ENCODE data around the gene MSN.

Gene MSN

GRCh38 chrX:65707151-65707550 is 39.7 kb downstream of the MSN start:
- Histone ChIP-seq H3K27me3 (ENCODE audit: control insufficient read depth in 1 of 2, insufficient read depth in 2 of 2, low read length in 2 of 2) (no peaks in the 10 kb centered on the region), H3K9ac (ENCODE audit: low read depth in 1 of 2, low read length in 2 of 2) (no peak overlapping the region), H3K4me3 (ENCODE audit: low read depth in 1 of 2, low read length in 2 of 2) (no peak overlapping the region), H3K9me3 (ENCODE audit: control insufficient read depth in 1 of 2, low read length in 2 of 2) (no peaks in the 10 kb centered on the region), H3K4me1 (ENCODE audit: control insufficient read depth in 1 of 2, insufficient read depth in 2 of 2, low read length in 2 of 2) (peaks cover 7 to 19% of the 10 kb centered on the region in 2 donors), H3K27ac (ENCODE audit: low read depth, low read length) (no peak overlapping the region), H3K36me3 (ENCODE audit: control insufficient read depth in 1 of 2, insufficient read depth in 2 of 2, low read length in 2 of 2) (no peaks in the 10 kb centered on the region)

GRCh38 chrX:65712005-65712806 is 44.8 kb downstream of the MSN start:
- H3K9ac ChIP-seq (ENCODE audit: low read depth in 1 of 2, low read length in 2 of 2): no peak overlapping the region
- no peak overlapping the region for H3K27ac ChIP-seq (ENCODE audit: low read depth, low read length)
- no peaks in the 10 kb centered on the region for H3K4me1 ChIP-seq (ENCODE audit: control insufficient read depth in 1 of 2, insufficient read depth in 2 of 2, low read length in 2 of 2)
- no peaks in the 10 kb centered on the region for H3K9me3 ChIP-seq (ENCODE audit: control insufficient read depth in 1 of 2, low read length in 2 of 2)
- no peaks in the 10 kb centered on the region for H3K36me3 ChIP-seq (ENCODE audit: control insufficient read depth in 1 of 2, insufficient read depth in 2 of 2, low read length in 2 of 2)
- no peak overlapping the region for H3K4me3 ChIP-seq (ENCODE audit: low read depth in 1 of 2, low read length in 2 of 2)
- no peaks in the 10 kb centered on the region for H3K27me3 ChIP-seq (ENCODE audit: control insufficient read depth in 1 of 2, insufficient read depth in 2 of 2, low read length in 2 of 2)

GRCh38 chrX:65718538-65718937 is 51.1 kb downstream of the MSN start:
- no peak overlapping the region for H3K9ac ChIP-seq (ENCODE audit: low read depth in 1 of 2, low read length in 2 of 2)
- no peak overlapping the region for H3K4me3 ChIP-seq (ENCODE audit: low read depth in 1 of 2, low read length in 2 of 2)
- no peak overlapping the region for H3K27ac ChIP-seq (ENCODE audit: low read depth, low read length)
- H3K9me3 ChIP-seq (ENCODE audit: control insufficient read depth in 1 of 2, low read length in 2 of 2): no peaks in the 10 kb centered on the region
- no peaks in the 10 kb centered on the region for H3K27me3 ChIP-seq (ENCODE audit: control insufficient read depth in 1 of 2, insufficient read depth in 2 of 2, low read length in 2 of 2)
- H3K4me1 ChIP-seq (ENCODE audit: control insufficient read depth in 1 of 2, insufficient read depth in 2 of 2, low read length in 2 of 2): no peaks in the 10 kb centered on the region
- no peaks in the 10 kb centered on the region for H3K36me3 ChIP-seq (ENCODE audit: control insufficient read depth in 1 of 2, insufficient read depth in 2 of 2, low read length in 2 of 2)

GRCh38 chrX:65720381-65720964 is 53.0 kb downstream of the MSN start:
- Histone ChIP-seq H3K9ac (ENCODE audit: low read depth in 1 of 2, low read length in 2 of 2) (no peak overlapping the region), H3K36me3 (ENCODE audit: control insufficient read depth in 1 of 2, insufficient read depth in 2 of 2, low read length in 2 of 2) (no peaks in the 10 kb centered on the region), H3K4me3 (ENCODE audit: low read depth in 1 of 2, low read length in 2 of 2) (no peak overlapping the region), H3K27me3 (ENCODE audit: control insufficient read depth in 1 of 2, insufficient read depth in 2 of 2, low read length in 2 of 2) (no peaks in the 10 kb centered on the region), H3K9me3 (ENCODE audit: control insufficient read depth in 1 of 2, low read length in 2 of 2) (no peaks in the 10 kb centered on the region), H3K4me1 (ENCODE audit: control insufficient read depth in 1 of 2, insufficient read depth in 2 of 2, low read length in 2 of 2) (no peaks in the 10 kb centered on the region), H3K27ac (ENCODE audit: low read depth, low read length) (no peak overlapping the region)

- H3K9me3 ChIP-seq (ENCODE audit: control insufficient read depth in 1 of 2, low read length in 2 of 2): no peaks in the 10 kb centered on the region
- H3K4me3 ChIP-seq (ENCODE audit: low read depth in 1 of 2, low read length in 2 of 2): no peak overlapping the region
- no peaks in the 10 kb centered on the region for H3K36me3 ChIP-seq (ENCODE audit: control insufficient read depth in 1 of 2, insufficient read depth in 2 of 2, low read length in 2 of 2)
- H3K27ac ChIP-seq (ENCODE audit: low read depth, low read length): no peak overlapping the region
- H3K9ac ChIP-seq (ENCODE audit: low read depth in 1 of 2, low read length in 2 of 2): no peak overlapping the region
- H3K27me3 ChIP-seq (ENCODE audit: control insufficient read depth in 1 of 2, insufficient read depth in 2 of 2, low read length in 2 of 2): no peaks in the 10 kb centered on the region
- H3K4me1 ChIP-seq (ENCODE audit: control insufficient read depth in 1 of 2, insufficient read depth in 2 of 2, low read length in 2 of 2): no peaks in the 10 kb centered on the region
Measured at GRCh38 chrX:65723706-65724105, 56.3 kb downstream of the MSN start.

- H3K4me3 ChIP-seq (ENCODE audit: low read depth in 1 of 2, low read length in 2 of 2): no peak overlapping the region
- peaks cover 5 to 23% of the 10 kb centered on the region in 2 donors for H3K36me3 ChIP-seq (ENCODE audit: control insufficient read depth in 1 of 2, insufficient read depth in 2 of 2, low read length in 2 of 2)
- no peaks in the 10 kb centered on the region for H3K4me1 ChIP-seq (ENCODE audit: control insufficient read depth in 1 of 2, insufficient read depth in 2 of 2, low read length in 2 of 2)
- H3K9me3 ChIP-seq (ENCODE audit: control insufficient read depth in 1 of 2, low read length in 2 of 2): no peaks in the 10 kb centered on the region
- no peak overlapping the region for H3K27ac ChIP-seq (ENCODE audit: low read depth, low read length)
- H3K9ac ChIP-seq (ENCODE audit: low read depth in 1 of 2, low read length in 2 of 2): no peak overlapping the region
- H3K27me3 ChIP-seq (ENCODE audit: control insufficient read depth in 1 of 2, insufficient read depth in 2 of 2, low read length in 2 of 2): no peaks in the 10 kb centered on the region
Measured at GRCh38 chrX:65726715-65727114, 59.3 kb downstream of the MSN start.

GRCh38 chrX:65731684-65732289 is 64.3 kb downstream of the MSN start:
- Histone ChIP-seq H3K4me3 (ENCODE audit: low read depth in 1 of 2, low read length in 2 of 2) (no peak overlapping the region), H3K36me3 (ENCODE audit: control insufficient read depth in 1 of 2, insufficient read depth in 2 of 2, low read length in 2 of 2) (peaks cover 8 to 46% of the 10 kb centered on the region in 2 donors), H3K27me3 (ENCODE audit: control insufficient read depth in 1 of 2, insufficient read depth in 2 of 2, low read length in 2 of 2) (no peaks in the 10 kb centered on the region), H3K9me3 (ENCODE audit: control insufficient read depth in 1 of 2, low read length in 2 of 2) (no peaks in the 10 kb centered on the region), H3K27ac (ENCODE audit: low read depth, low read length) (no peak overlapping the region), H3K4me1 (ENCODE audit: control insufficient read depth in 1 of 2, insufficient read depth in 2 of 2, low read length in 2 of 2) (no peaks in the 10 kb centered on the region), H3K9ac (ENCODE audit: low read depth in 1 of 2, low read length in 2 of 2) (no peak overlapping the region)

GRCh38 chrX:65740909-65741308 is 73.5 kb downstream of the MSN start:
- H3K4me3 ChIP-seq (ENCODE audit: low read depth in 1 of 2, low read length in 2 of 2): no peak overlapping the region
- no peak overlapping the region for H3K9ac ChIP-seq (ENCODE audit: low read depth in 1 of 2, low read length in 2 of 2)
- H3K4me1 ChIP-seq (ENCODE audit: control insufficient read depth in 1 of 2, insufficient read depth in 2 of 2, low read length in 2 of 2): no peaks in the 10 kb centered on the region
- H3K36me3 ChIP-seq (ENCODE audit: control insufficient read depth in 1 of 2, insufficient read depth in 2 of 2, low read length in 2 of 2): peaks cover under 1 to 22% of the 10 kb centered on the region in 2 donors
- H3K27me3 ChIP-seq (ENCODE audit: control insufficient read depth in 1 of 2, insufficient read depth in 2 of 2, low read length in 2 of 2): no peaks in the 10 kb centered on the region
- no peak overlapping the region for H3K27ac ChIP-seq (ENCODE audit: low read depth, low read length)
- H3K9me3 ChIP-seq (ENCODE audit: control insufficient read depth in 1 of 2, low read length in 2 of 2): no peaks in the 10 kb centered on the region

- H3K4me1 ChIP-seq (ENCODE audit: control insufficient read depth in 1 of 2, insufficient read depth in 2 of 2, low read length in 2 of 2): no peaks in the 10 kb centered on the region
- no peaks in the 10 kb centered on the region for H3K27me3 ChIP-seq (ENCODE audit: control insufficient read depth in 1 of 2, insufficient read depth in 2 of 2, low read length in 2 of 2)
- H3K4me3 ChIP-seq (ENCODE audit: low read depth in 1 of 2, low read length in 2 of 2): no peak overlapping the region
- H3K36me3 ChIP-seq (ENCODE audit: control insufficient read depth in 1 of 2, insufficient read depth in 2 of 2, low read length in 2 of 2): peaks cover 0 to 17% of the 10 kb centered on the region in 2 donors
- H3K9ac ChIP-seq (ENCODE audit: low read depth in 1 of 2, low read length in 2 of 2): no peak overlapping the region
- H3K27ac ChIP-seq (ENCODE audit: low read depth, low read length): no peak overlapping the region
- H3K9me3 ChIP-seq (ENCODE audit: control insufficient read depth in 1 of 2, low read length in 2 of 2): no peaks in the 10 kb centered on the region
Measured at GRCh38 chrX:65741823-65742222, 74.4 kb downstream of the MSN start.

- no peaks in the 10 kb centered on the region for H3K27me3 ChIP-seq (ENCODE audit: control insufficient read depth in 1 of 2, insufficient read depth in 2 of 2, low read length in 2 of 2)
- H3K4me1 ChIP-seq (ENCODE audit: control insufficient read depth in 1 of 2, insufficient read depth in 2 of 2, low read length in 2 of 2): no peaks in the 10 kb centered on the region
- no peak overlapping the region for H3K27ac ChIP-seq (ENCODE audit: low read depth, low read length)
- no peak overlapping the region for H3K4me3 ChIP-seq (ENCODE audit: low read depth in 1 of 2, low read length in 2 of 2)
- H3K9me3 ChIP-seq (ENCODE audit: control insufficient read depth in 1 of 2, low read length in 2 of 2): no peaks in the 10 kb centered on the region
- no peak overlapping the region for H3K9ac ChIP-seq (ENCODE audit: low read depth in 1 of 2, low read length in 2 of 2)
- H3K36me3 ChIP-seq (ENCODE audit: control insufficient read depth in 1 of 2, insufficient read depth in 2 of 2, low read length in 2 of 2): no peaks in the 10 kb centered on the region
Measured at GRCh38 chrX:65744965-65745364, 77.5 kb downstream of the MSN start.
